H7 (cell line): ENCODE measurements around the gene ASB8. TPM values are rescaled to one million over a fixed set of nuclear protein-coding genes. Genes with fewer than 3 reads are reported as not detected.
A peak's percentile ranks its signal among the peaks of the same experiment; 100 is the strongest.
"Not testable (repeated sequence)": the region's sequence is repeated elsewhere in the genome, so short reads cannot be mapped to it uniquely, and the experiment has no call there.

Experiments
- DNase-seq: peaks from one replicate; pipeline ENCODE4 v3.0.0; 2012
- H3K27me3 ChIP-seq: 2 replicates; pipeline ENCODE4 v1.6.0; 2011; ENCODE audit warnings: mild to moderate bottlenecking, low read length; ENCODE audit not compliant: control insufficient read depth, insufficient read depth
- H3K36me3 ChIP-seq: replicated peaks from 2 replicates; pipeline ENCODE4 v1.5.1; 2011; ENCODE audit warnings: low read length; ENCODE audit not compliant: control insufficient read depth, insufficient read depth
- H3K4me3 ChIP-seq: 2 replicates; pipeline ENCODE4 v1.5.1; 2011; ENCODE audit warnings: low read depth, mild to moderate bottlenecking, control low read depth, low read length, moderate library complexity; ENCODE audit not compliant: insufficient read depth
- total RNA-seq: library from RNA; depleted of rRNA; stranded (reverse); fragments of >200 nt; shearing (Covaris generic); gene quantifications from 2 replicates; pipeline ENCODE4 v1.2.3, GENCODE V29; 2014

The ASB8 gene
- total RNA-seq, 1 experiment from 2014 or later: 7.5 TPM

GRCh38 chr12:48142818-48143674, 14.3 kb downstream of the ASB8 start:
- no peaks in the 10 kb centered on the region for H3K27me3 ChIP-seq
- H3K36me3 ChIP-seq: peaks cover 35% of the 10 kb centered on the region
- DNase-seq: peak; percentile 43
- H3K4me3 ChIP-seq: no peak overlapping the region

- Histone ChIP-seq H3K36me3 (peaks cover 32% of the 10 kb centered on the region), H3K4me3 (no peak overlapping the region), H3K27me3 (no peaks in the 10 kb centered on the region)
- no peak for DNase-seq
Observed at GRCh38 chr12:48135027-48135426, 22.3 kb downstream of the ASB8 start.

- H3K36me3 ChIP-seq: peaks cover 25% of the 10 kb centered on the region
Observed at GRCh38 chr12:48132826-48133225, 24.5 kb downstream of the ASB8 start.

GRCh38 chr12:48131517-48131916, 25.8 kb downstream of the ASB8 start:
- Histone ChIP-seq H3K4me3 (no peak overlapping the region), H3K27me3 (no peaks in the 10 kb centered on the region), H3K36me3 (peaks cover 25% of the 10 kb centered on the region)
- no peak for DNase-seq

More at GRCh38 chr12:48132826-48133225, 24.5 kb downstream of the ASB8 start:
- H3K27me3 ChIP-seq: no peaks in the 10 kb centered on the region
- no peak for DNase-seq
- no peak overlapping the region for H3K4me3 ChIP-seq

GRCh38 chr12:48129376-48129775, 27.9 kb downstream of the ASB8 start:
- peaks cover 18% of the 10 kb centered on the region for H3K36me3 ChIP-seq
- no peak for DNase-seq
- no peak overlapping the region for H3K4me3 ChIP-seq
- H3K27me3 ChIP-seq: no peaks in the 10 kb centered on the region

GRCh38 chr12:48128800-48129199, 28.5 kb downstream of the ASB8 start:
- Histone ChIP-seq H3K36me3 (peaks cover 16% of the 10 kb centered on the region), H3K4me3 (no peak overlapping the region), H3K27me3 (no peaks in the 10 kb centered on the region)
- DNase-seq: no peak

- Histone ChIP-seq H3K4me3 (no peak overlapping the region), H3K36me3 (peaks cover 11% of the 10 kb centered on the region), H3K27me3 (no peaks in the 10 kb centered on the region)
- DNase-seq: no peak
Observed at GRCh38 chr12:48126953-48127630, 30.2 kb downstream of the ASB8 start.

- H3K36me3 ChIP-seq: peaks cover 11% of the 10 kb centered on the region
- H3K27me3 ChIP-seq: no peaks in the 10 kb centered on the region
- no peak for DNase-seq
- no peak overlapping the region for H3K4me3 ChIP-seq
Observed at GRCh38 chr12:48125985-48126384, 31.3 kb downstream of the ASB8 start.

GRCh38 chr12:48125542-48125941, 31.8 kb downstream of the ASB8 start:
- DNase-seq, H3K27me3 ChIP-seq, H3K4me3 ChIP-seq, H3K36me3 ChIP-seq: not testable (repeated sequence)

- DNase-seq: no peak
- Histone ChIP-seq H3K36me3 (peaks cover 10% of the 10 kb centered on the region), H3K4me3 (no peak overlapping the region), H3K27me3 (no peaks in the 10 kb centered on the region)
Observed at GRCh38 chr12:48123169-48123568, 34.1 kb downstream of the ASB8 start.

GRCh38 chr12:48122065-48122834, 35.1 kb downstream of the ASB8 start:
- H3K4me3 ChIP-seq: no peak overlapping the region
- no peak for DNase-seq
- no peaks in the 10 kb centered on the region for H3K27me3 ChIP-seq
- peaks cover 10% of the 10 kb centered on the region for H3K36me3 ChIP-seq

- no peak for DNase-seq
- Histone ChIP-seq H3K4me3 (no peak overlapping the region), H3K27me3 (no peaks in the 10 kb centered on the region), H3K36me3 (peaks cover 10% of the 10 kb centered on the region)
Observed at GRCh38 chr12:48121522-48121921, 35.8 kb downstream of the ASB8 start.

- DNase-seq: peak; percentile 27
- Histone ChIP-seq H3K4me3 (peak overlapping the region; percentile 70), H3K36me3 (peaks cover 8% of the 10 kb centered on the region), H3K27me3 (no peaks in the 10 kb centered on the region; the same call in 1 of the 2 replicates)
Observed at GRCh38 chr12:48119834-48120195, 37.5 kb downstream of the ASB8 start.

GRCh38 chr12:48119078-48119833, 38.1 kb downstream of the ASB8 start, which contains the start of gene PFKM:
PFKM (plus strand) TSS chr12:48119364; CDS start chr12:48122775, 3,411 bp downstream.
- Histone ChIP-seq H3K4me3 (peak within 1 kb of the TSS; percentile 70), H3K27me3 (no peaks in the 10 kb centered on the region; the same call in 1 of the 2 replicates), H3K36me3 (peaks cover 8% of the 10 kb centered on the region)
- DNase-seq: peak; percentile 90
